SH-SY5Y (cell line): ENCODE measurements around the gene TRIM59.

Experiments used
- GATA2 ChIP-seq: IDR thresholded peaks from 2 replicates; pipeline ENCODE4 v1.6.1; 2011; ENCODE audit warnings: mild to moderate bottlenecking, low read depth, low read length
- GATA3 ChIP-seq: IDR thresholded peaks from 2 replicates; pipeline ENCODE4 v1.6.1; 2011; ENCODE audit warnings: low read depth, mild to moderate bottlenecking, low read length, moderate library complexity

DNA sequence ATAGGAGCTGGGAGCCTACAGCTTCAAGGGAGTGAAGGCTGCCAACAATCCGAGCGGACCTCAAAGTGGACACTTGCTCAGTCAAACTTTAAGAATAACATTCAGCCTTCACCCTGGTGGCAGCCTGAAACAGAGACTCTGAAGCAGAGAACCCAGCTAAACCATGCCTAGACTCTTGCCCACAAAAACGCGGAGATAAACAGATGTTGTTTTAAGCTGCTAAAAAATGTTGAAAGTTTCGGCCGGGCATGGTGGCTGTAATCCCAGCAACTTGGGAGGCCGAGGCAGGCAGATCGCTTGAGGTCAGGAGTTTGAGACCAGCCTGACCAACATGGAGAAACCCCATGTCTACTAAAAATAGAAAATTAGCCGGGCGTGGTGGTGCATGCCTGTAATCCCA is 29.8 kb upstream of the TRIM59 start:
- TF ChIP-seq GATA2 = no peak
- no peak for TF ChIP-seq GATA3
